ENCODE results near the gene TMEM273.

DNA sequence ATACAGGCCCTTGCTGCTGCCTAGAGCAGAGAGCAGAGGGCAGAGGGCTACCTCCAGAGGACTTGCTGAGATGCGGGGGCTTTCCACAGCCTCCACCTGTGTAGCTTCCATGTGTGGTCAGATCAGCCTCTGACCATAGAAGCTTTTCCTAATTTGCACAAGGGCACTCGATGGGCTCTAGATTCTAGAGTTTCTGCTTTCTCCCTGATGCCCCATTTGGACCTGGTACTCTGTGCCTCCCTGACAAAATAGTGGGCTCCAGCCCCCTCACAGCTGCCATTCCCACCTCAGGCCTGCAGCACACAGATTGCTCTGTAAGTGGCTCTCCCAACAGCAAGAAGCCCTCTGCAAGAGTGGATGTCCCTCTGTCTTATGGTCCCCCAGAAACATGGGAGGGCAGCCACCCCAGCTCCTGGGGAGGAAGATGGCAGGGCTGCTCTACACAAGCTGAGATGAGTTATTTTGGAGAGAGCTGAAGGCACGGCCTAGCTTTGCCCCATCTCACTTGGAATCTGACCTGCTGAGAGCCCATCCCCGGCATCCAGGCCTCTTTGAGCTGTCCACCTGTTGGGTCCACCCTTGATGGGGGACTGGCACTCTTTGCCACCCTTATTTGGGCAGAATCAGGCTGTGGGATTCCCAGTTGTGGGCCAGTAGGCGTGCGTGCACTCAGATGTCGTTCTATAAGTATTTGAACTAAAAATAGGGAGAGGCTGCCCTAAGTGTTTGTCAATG, 16.7 kb downstream of the TMEM273 start:
- TF ChIP-seq, protein P1, sequence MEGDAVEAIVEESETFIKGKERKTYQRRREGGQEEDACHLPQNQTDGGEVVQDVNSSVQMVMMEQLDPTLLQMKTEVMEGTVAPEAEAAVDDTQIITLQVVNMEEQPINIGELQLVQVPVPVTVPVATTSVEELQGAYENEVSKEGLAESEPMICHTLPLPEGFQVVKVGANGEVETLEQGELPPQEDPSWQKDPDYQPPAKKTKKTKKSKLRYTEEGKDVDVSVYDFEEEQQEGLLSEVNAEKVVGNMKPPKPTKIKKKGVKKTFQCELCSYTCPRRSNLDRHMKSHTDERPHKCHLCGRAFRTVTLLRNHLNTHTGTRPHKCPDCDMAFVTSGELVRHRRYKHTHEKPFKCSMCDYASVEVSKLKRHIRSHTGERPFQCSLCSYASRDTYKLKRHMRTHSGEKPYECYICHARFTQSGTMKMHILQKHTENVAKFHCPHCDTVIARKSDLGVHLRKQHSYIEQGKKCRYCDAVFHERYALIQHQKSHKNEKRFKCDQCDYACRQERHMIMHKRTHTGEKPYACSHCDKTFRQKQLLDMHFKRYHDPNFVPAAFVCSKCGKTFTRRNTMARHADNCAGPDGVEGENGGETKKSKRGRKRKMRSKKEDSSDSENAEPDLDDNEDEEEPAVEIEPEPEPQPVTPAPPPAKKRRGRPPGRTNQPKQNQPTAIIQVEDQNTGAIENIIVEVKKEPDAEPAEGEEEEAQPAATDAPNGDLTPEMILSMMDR (IDR thresholded peaks at IDR 0.05) = no peak
- no peak for TF ChIP-seq POLR2A (IDR thresholded peaks at IDR 0.05)
- TF ChIP-seq POLR2AphosphoS5 (IDR thresholded peaks at IDR 0.05) = no peak
